ENCODE measurements around the gene PLA2G4D.

Gene PLA2G4D

GRCh38 chr15:42094512-42094963 is at the start of gene PLA2G4D:
TSS of gene PLA2G4D (minus strand) at chr15:42094562. CDS start at chr15:42094459, 103 bp downstream.
- DNase-seq, result no peak

- peak; percentile 25 for DNase-seq
These were observed 49.0 kb upstream of the PLA2G4D start for GRCh38 chr15:42143356-42143755.

- DNase-seq, result peak; percentile 47
These were observed 47.7 kb upstream of the PLA2G4D start for GRCh38 chr15:42141795-42142667.

- DNase-seq, result peak; percentile 20
These were observed 46.9 kb upstream of the PLA2G4D start for GRCh38 chr15:42141246-42141645.

- peak; percentile 32 for DNase-seq
These were observed 46.2 kb upstream of the PLA2G4D start for GRCh38 chr15:42140383-42141070.

GRCh38 chr15:42139596-42139995 is 45.2 kb upstream of the PLA2G4D start:
- DNase-seq, result peak; percentile 40

GRCh38 chr15:42138968-42139386 is 44.6 kb upstream of the PLA2G4D start:
- DNase-seq, result peak; percentile 36

- peak; percentile 14 for DNase-seq
These were observed 44.0 kb upstream of the PLA2G4D start for GRCh38 chr15:42138411-42138810.

GRCh38 chr15:42137461-42138261 is 43.3 kb upstream of the PLA2G4D start:
- DNase-seq, result peak; percentile 46

- DNase-seq, result no peak
These were observed 42.2 kb upstream of the PLA2G4D start for GRCh38 chr15:42136513-42136912.

GRCh38 chr15:42135351-42135750 is 41.0 kb upstream of the PLA2G4D start:
- DNase-seq, result no peak

GRCh38 chr15:42134617-42135245 is 40.4 kb upstream of the PLA2G4D start:
- peak; percentile 22 for DNase-seq

- DNase-seq, result peak; percentile 90
These were observed 39.6 kb upstream of the PLA2G4D start for GRCh38 chr15:42133886-42134502.

GRCh38 chr15:42133356-42133755 is 39.0 kb upstream of the PLA2G4D start:
- DNase-seq, result no peak

GRCh38 chr15:42131826-42132806 is 37.8 kb upstream of the PLA2G4D start:
- DNase-seq, result peak; percentile 41

- no peak for DNase-seq
These were observed 36.6 kb upstream of the PLA2G4D start for GRCh38 chr15:42131006-42131405.

GRCh38 chr15:42130246-42130986 is 36.1 kb upstream of the PLA2G4D start:
- peak; percentile 51 for DNase-seq

- DNase-seq, result no peak
These were observed 35.0 kb upstream of the PLA2G4D start for GRCh38 chr15:42129364-42129763.

GRCh38 chr15:42128476-42128875 is 34.1 kb upstream of the PLA2G4D start:
- no peak for DNase-seq

GRCh38 chr15:42123546-42123945 is 29.2 kb upstream of the PLA2G4D start:
- no peak for DNase-seq
